NCI-H2107 (cell line): ENCODE data around the gene ABHD11.
A peak's percentile ranks its signal among the peaks of the same experiment; 100 is the strongest.
"Not testable (repeated sequence)": the region's sequence is repeated elsewhere in the genome, so short reads cannot be mapped to it uniquely, and the experiment has no call there.

Source experiments
- DNase-seq: peaks from one replicate; lab custom pipeline; 2025; lab: John Stamatoyannopoulos, UW

Gene ABHD11

DNA sequence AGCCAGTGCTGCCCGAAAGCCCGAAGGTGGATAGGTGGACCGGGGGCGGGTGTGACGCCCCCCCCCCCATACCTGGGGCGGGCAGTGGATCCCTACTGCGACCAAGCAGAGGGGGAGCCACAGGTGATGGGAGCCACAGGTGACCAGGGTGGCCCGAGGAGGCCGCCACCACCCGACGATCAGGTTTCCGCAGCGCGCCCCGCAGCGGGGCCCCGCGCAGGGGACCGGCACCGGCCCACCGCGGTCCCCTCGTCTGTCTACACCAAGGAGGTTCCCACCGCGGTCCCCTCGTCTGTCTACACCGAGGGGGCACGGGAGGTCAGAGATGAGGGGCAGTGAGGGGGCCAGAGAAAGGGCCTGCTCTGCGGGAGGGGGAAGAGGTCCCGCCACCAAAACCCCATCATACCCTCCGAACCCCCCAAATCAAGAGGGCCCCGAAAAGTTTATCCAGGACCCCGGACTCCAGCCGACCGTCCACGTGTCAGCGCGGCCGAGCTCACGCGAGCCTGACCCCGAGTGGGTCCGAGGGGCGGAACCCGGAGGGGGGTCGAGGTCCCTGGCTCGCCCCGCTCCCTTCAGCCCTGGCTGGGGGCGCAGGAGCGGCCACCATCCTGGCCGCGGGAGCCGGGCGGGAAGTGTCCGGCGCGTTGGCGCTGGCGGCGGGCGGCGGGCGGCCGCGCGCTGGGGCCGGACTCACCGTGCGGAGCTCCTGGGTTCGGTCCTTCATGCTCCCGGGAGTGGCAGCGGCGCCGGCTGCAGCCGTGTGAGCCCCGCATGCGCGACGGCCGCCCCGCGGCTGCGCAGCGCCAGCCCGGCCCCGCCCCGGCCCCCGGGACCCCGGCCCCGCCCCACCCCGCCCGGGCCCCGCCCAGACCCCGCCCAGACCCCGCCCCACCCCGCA lies 19.4 kb downstream of the ABHD11 start, which contains the start of gene STX1A:
Gene STX1A (minus strand): TSS at position 765 of the 901 bp plus-strand sequence. CDS start 38 bp downstream, at position 727.
- DNase-seq: peak; percentile 59

GRCh38 chr7:73718438-73718881 lies 20.1 kb downstream of the ABHD11 start:
- DNase-seq: no peak

GRCh38 chr7:73717991-73718405 lies 20.6 kb downstream of the ABHD11 start:
- DNase-seq: no peak

DNA sequence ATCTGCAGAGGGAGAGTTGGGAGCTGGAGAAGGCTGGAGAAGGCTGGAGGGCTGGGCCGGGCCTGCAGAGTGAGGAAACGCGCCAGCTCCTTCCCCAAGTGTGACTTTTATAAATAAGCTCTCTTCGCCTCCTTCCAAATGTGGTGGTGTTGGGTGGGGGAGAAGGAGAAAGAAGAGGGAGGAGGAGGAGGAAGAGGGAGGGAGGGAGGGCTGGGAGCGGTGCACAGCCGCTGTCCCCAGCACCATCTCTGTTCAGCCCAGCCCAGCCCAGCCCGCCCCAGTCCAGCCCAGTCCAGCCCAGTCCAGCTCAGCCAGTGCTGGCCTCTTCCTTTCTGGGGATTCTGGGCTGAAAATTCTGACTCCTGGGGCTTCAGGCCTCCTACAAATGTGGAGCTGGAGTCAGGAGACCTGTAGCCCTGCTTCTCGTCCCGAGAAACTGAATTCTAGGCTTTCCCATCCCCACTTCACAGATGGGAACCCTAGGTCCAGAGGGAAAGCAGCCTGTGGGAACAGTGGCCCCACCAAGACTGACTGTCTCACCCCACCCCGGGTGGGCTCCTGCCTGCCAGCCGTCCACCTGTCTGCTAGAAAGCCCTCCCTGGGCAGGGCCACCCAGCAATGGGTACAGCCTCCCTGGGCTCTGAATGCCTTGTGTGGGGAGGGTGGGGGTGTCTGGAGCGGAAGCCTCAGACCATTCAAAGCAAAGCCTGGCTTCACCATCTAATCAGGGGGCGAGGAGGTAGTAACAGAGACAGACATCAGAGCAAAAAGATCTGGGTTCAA lies 21.4 kb downstream of the ABHD11 start:
- no peak for DNase-seq

DNA sequence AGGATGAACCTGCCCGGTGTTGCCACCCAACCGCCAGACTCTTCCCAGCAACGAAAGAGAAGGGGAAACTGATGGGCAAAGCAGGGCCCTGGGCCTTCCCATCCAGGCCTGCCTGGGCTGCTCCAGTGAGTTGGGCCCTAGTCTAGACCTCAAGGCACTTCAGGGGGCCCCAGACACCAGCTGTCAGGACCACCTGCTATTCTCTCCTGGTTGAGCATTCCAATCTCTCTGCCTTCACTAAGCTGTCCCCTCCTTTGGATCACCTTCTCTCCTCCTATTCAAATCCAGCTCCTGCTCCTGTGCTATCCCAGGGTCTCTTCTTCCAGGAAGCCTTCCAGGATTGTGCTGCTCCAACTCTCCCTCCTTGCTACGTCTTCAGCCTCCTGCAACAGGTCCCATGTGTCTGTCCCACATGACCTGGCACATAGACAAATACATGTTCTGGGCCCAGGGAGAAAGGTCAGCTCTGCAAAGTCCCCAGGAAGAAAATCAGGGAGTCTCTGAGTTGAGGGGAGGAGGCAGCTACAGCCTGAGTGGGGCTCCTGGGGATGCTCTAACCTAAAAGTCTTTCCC lies 22.2 kb downstream of the ABHD11 start:
- no peak for DNase-seq

DNA sequence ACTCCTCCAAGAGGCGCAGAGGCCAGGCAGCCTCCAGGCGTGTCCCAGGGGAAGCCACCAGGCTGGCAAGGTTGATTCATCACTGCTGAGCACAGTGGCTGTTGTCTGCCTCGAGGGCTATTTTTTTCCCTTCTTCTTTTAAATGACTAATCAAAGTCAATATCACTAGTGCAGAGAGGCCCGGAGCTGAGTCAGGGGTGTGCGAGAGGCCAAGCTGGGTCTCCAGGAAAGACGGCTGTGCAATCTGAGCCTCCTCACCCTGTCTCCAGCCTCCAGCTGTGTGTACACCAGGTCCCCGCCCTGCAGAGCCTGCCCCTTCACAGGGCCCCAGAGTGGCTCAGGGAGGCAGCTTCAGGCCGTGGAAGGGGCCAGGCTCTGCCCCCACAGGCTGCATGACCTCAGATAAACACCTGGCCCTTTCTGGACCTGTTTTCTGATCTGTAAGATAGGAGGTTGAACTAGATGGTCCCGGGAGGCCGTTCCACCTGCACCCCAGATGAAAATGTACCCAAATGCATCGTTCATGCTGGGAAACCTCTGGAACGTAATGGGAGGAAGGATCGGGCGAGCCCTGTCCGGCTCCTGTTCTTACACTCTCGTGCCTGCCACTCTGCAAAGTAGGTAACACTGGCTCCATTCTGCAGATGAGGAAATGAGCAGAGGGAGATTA lies 22.8 kb downstream of the ABHD11 start:
- DNase-seq: peak; percentile 57

- not testable (repeated sequence) for DNase-seq
Measured at GRCh38 chr7:73713319-73713718, 25.3 kb downstream of the ABHD11 start.

GRCh38 chr7:73712773-73713172 lies 25.8 kb downstream of the ABHD11 start:
- no peak for DNase-seq

GRCh38 chr7:73708961-73709549 lies 29.5 kb downstream of the ABHD11 start:
- no peak for DNase-seq

- peak; percentile 89 for DNase-seq
Measured at GRCh38 chr7:73707045-73707631, 31.5 kb downstream of the ABHD11 start.

DNA sequence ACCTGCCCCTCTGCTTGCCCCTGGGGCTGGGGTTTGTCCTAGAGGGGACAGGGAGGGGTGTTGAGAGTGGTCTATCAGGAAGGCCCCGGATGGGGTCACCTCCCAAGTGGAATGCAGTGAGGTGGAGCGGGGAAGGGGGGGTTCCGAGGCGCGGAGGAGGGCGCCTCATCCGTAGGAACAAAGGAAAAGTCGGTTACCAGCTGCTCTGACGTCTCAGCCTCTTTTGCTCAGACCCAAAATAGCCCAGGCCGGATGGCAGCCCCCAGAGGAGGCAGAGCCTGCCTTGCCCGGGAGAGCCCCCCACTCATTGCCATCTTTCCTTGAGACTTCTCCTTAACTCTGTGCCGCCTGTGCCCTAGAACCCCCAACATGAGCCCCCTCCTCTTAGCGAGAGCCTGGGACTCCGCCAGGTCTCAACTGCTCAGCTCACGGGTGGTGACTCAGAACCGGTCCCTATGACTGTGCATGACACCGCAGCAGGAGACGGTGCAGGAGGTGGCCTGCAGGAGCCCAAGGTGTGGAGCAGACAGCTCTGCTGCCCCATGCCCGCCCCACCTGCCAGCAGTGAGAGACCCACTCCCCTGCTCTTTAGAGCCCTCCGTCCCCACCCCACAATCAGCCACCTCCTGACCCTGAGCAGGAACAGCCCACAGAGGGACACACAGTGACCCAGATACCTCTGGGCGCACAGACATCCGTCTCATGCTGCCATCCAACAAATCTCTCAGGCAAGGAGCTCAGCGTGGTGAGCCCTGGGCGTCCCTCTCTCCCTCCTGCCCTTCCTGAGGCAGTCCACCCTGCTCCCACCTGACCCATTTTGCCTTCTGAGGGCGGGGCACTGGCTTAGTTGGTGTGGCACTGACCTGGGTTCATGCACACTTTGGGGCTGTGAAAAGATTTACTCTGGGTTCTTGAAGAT lies 32.2 kb downstream of the ABHD11 start:
- DNase-seq: peak; percentile 16

DNA sequence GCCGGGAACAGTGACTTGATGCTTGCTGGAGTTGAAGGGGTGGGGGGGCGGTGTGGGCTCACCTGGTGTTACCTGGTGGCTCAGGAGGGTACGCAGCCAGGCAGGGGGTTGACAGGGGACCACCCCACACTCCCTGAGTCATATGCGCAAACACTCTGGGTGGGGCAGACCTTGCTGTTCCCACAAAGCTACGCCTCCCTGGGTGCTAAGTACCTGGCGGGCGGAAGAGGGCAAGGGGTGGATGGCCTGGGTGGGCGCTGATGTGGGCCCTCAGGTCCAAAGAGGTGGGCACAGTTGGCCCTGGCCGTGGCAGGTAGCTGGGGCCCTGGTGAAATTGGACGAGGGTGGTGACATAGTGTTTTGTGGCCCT lies 33.1 kb downstream of the ABHD11 start:
- no peak for DNase-seq

DNA sequence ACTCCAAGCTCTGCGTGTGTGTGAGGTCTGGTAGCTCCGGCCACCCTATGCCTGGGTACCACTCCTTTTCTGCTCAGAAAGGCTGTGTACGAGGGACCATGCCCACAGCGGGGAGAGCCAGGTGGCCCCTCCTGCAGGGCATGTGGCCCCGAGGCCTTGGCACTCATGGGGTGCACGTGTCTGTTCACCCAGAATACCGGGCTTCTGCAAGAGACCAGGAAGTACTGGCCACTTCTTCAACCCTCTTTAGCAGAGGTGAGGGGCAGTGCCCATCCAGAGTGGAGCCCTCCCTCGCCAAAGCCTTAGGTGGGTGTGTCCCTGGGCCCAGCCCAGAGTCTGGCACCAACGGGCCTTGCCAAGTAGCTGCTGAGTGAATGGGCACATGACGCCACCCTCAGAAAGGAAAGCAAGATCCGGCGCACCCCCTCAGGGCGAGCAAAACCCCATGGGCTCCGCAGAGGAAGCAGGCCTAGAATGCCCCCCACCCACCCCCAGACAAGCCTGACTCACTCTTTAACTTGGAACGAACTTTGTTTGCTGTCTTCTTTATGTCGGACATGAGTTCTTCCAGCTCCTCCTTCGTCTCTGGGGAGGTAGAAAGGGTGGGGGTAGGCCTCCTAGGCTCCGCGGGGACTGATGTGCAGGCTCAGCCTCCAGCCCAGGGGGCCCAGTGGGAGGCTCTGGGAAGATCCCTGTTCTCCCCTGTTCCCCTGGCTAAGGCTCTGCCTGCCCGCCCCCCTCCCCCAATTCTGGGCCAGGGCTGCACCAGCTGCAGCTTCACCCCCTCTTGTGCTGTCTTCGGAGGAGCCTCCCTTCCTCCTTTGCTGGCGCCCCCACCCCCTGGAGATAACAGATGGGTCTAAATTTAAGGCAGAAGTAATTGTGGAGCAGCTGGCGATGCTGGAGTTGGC lies 33.7 kb downstream of the ABHD11 start:
- DNase-seq: no peak

DNA sequence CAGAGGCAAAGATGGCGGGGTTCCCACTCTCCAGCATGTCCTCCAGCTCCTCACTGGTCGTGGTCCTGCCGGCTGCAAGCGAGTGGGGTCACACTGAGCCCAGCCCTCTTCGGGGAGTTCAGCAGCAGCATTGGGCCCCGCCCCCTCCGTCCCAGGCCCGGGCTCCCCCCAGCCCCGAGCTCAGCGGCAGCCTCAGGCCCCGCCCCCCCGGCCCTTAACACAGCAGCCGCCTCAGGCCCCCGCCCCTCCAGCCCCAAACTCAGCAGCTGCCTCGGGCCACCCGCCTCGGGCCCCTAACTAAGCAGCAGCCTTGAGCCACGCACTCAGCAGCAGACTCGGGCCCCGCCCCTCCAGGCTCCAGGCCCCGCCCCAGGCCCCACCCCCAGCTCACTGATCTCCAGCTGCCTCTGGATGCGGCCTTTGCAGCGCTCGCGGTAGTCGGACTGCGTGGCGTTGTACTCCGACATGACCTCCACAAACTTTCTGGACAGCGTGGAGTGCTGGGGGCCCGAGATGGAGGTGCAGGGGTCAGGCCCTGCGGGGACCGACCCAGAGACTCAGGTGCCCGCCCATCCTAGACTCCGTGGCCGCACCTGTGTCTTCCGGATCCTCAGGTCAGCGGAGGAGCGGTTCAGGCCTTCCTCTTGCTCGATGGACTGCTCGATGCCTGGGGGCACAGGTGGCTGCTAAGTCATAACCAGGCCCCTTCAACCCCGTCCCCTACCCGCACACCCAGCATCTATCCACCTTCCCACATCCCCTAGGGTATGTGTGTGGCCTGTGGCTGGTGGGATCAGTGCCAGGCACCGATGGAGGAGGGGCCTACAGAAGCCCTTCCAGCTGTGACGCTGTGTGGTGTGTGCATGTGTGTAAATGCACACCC lies 34.6 kb downstream of the ABHD11 start:
- no peak for DNase-seq

DNA sequence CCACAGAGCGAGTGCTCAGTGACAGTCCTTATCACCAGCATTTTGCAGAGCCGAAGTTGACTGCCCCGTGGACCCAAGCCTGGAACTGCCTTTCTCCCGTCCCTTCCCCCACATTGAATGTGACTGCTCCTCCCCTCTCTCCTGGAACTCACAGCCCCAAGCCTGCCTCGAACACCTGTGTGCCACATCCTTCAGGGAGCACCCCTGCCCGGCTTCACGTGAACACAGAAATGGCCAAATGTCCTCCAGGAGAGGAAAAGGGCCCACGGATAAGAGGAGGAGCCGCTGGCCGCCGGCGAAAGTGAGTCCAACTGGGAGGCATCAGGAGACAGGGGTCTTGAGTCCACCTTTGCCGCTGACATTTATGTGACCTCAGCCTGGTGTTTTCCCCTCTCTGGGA lies 35.4 kb downstream of the ABHD11 start:
- DNase-seq: no peak

DNA sequence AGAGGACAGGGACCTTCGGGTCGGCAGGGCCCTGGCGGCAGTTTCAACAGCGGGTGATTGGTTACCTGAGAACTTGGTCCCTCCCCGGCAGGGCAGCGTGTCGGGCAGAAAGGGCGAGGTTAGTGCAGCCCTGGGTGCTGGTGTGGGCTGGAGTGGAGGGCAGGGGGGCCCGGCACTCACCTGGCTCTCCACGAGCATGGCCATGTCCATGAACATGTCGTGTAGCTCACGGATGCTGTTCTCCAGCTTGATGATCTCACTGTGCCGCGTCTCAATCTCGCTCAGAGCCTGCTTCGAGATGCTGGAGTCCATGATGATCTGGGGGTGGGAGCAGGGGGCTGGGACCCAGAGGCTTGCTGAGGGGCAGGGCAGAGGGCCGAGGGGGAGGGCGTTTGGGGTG lies 35.9 kb downstream of the ABHD11 start:
- no peak for DNase-seq

- no peak for DNase-seq
Measured at GRCh38 chr7:73702226-73702625, 36.4 kb downstream of the ABHD11 start.
